HG02970 (cell line): ENCODE results near the gene DPF1.

Experiments
- ATAC-seq: cut with Tn5 transposase; IDR thresholded peaks from one replicate; pipeline ENCODE4 v1.9.1; 2021; ENCODE audit warnings: mild to moderate bottlenecking, moderate library complexity, moderate number of reproducible peaks; ENCODE audit not compliant: unreplicated experiment, low FRiP score

Gene DPF1

GRCh38 chr19:38202504-38202903 is 21.5 kb downstream of the DPF1 start:
- ATAC-seq: no peak

- ATAC-seq: no peak
These were observed 22.3 kb downstream of the DPF1 start for GRCh38 chr19:38201731-38202130.

GRCh38 chr19:38199340-38199739 is 24.7 kb downstream of the DPF1 start:
- no peak for ATAC-seq

- ATAC-seq: no peak
These were observed 25.9 kb downstream of the DPF1 start for GRCh38 chr19:38197937-38198704.

GRCh38 chr19:38196948-38197656 is 26.9 kb downstream of the DPF1 start:
- ATAC-seq: no peak

GRCh38 chr19:38196245-38196837 is 27.7 kb downstream of the DPF1 start:
- no peak for ATAC-seq

GRCh38 chr19:38195237-38195636 is 28.8 kb downstream of the DPF1 start:
- ATAC-seq: no peak

- ATAC-seq: no peak
These were observed 29.8 kb downstream of the DPF1 start for GRCh38 chr19:38194061-38194701.

GRCh38 chr19:38193445-38193844 is 30.6 kb downstream of the DPF1 start:
- no peak for ATAC-seq

- ATAC-seq: no peak
These were observed 32.3 kb downstream of the DPF1 start for GRCh38 chr19:38191747-38192146.

- no peak for ATAC-seq
These were observed 33.2 kb downstream of the DPF1 start for GRCh38 chr19:38190793-38191192.

GRCh38 chr19:38190061-38190460 is 34.0 kb downstream of the DPF1 start:
- no peak for ATAC-seq

- no peak for ATAC-seq
These were observed 38.5 kb downstream of the DPF1 start for GRCh38 chr19:38185562-38185961.

- ATAC-seq: no peak
These were observed 39.2 kb downstream of the DPF1 start for GRCh38 chr19:38184815-38185214.

- ATAC-seq: no peak
These were observed 40.6 kb downstream of the DPF1 start for GRCh38 chr19:38183251-38183897.

- ATAC-seq: no peak
These were observed 41.3 kb downstream of the DPF1 start for GRCh38 chr19:38182536-38183210.

- ATAC-seq: no peak
These were observed 44.0 kb downstream of the DPF1 start for GRCh38 chr19:38180071-38180470.

- no peak for ATAC-seq
These were observed 48.6 kb downstream of the DPF1 start for GRCh38 chr19:38175422-38175821.

GRCh38 chr19:38173291-38174041 is 50.6 kb downstream of the DPF1 start:
- ATAC-seq: no peak
